H1 (cell line): ENCODE results near the gene CACNA1C. TPM values are rescaled to one million over a fixed set of nuclear protein-coding genes. Genes with fewer than 3 reads are reported as not detected.

Source experiments
- CTCF ChIA-PET: fragments of 300-600 bp; sonication (Branson Sonifier 250); formaldehyde crosslinking; loops from one replicate; lab custom pipeline; 2021; ENCODE audit not compliant: partially characterized antibody; lab: Charles Lee
- POLR2A ChIA-PET: fragments of 300-600 bp; sonication (Branson Sonifier 250); formaldehyde crosslinking; loops from one replicate; lab custom pipeline; 2021; ENCODE audit warnings: inconsistent platforms; ENCODE audit not compliant: partially characterized antibody; lab: Charles Lee
- DNase-seq, 2 experiments: peaks; one replicate each; pipeline versions ENCODE4 v3.0.0 to v3.0.0-alpha.2; 2010 to 2022; ENCODE audit warnings: low spot score in 2 of 2, low read depth in 1 of 2, mixed read lengths in 1 of 2
- FAIRE-seq: peaks from 2 replicates; lab custom pipeline; 2011; peaks lifted over from hg19 to GRCh38; lab: Jason Lieb, UNC
- H2AFZ ChIP-seq: 2 replicates; pipeline ENCODE4 v1.8.1; 2012; ENCODE audit warnings: low read length, inconsistent platforms
- H2AK5ac ChIP-seq: 2 replicates; pipeline ENCODE4 v1.6.1; 2013; ENCODE audit warnings: low read depth, low read length
- H2BK120ac ChIP-seq: replicated peaks from 2 replicates; pipeline ENCODE3; 2013; ENCODE audit warnings: low read depth, low read length, inconsistent platforms
- H2BK12ac ChIP-seq: 2 replicates; pipeline ENCODE4 v1.6.1; 2013; ENCODE audit warnings: low read depth, low read length
- H2BK15ac ChIP-seq: 2 replicates; pipeline ENCODE4 v1.6.1; 2013; ENCODE audit warnings: low read length
- H2BK20ac ChIP-seq: 2 replicates; pipeline ENCODE4 v1.6.1; 2013; ENCODE audit warnings: low read length
- H2BK5ac ChIP-seq: 2 replicates; pipeline ENCODE4 v1.6.1; 2013; ENCODE audit warnings: low read depth, low read length
- H3K14ac ChIP-seq: 2 replicates; pipeline ENCODE4 v1.6.1; 2013; ENCODE audit warnings: inconsistent platforms; ENCODE audit not compliant: insufficient read length
- H3K18ac ChIP-seq: 2 replicates; pipeline ENCODE4 v1.6.1; 2013; ENCODE audit warnings: low read length; ENCODE audit errors: extremely low read depth
- H3K23ac ChIP-seq: 2 replicates; pipeline ENCODE4 v1.6.1; 2013; ENCODE audit warnings: inconsistent platforms; ENCODE audit not compliant: insufficient read length
- H3K23me2 ChIP-seq: 2 replicates; pipeline ENCODE4 v1.6.1; 2013; ENCODE audit warnings: low read depth, low read length
- H3K27ac ChIP-seq: 2 replicates; pipeline ENCODE4 v1.6.1; 2011; ENCODE audit warnings: low read depth, low read length, inconsistent platforms
- H3K27me3 ChIP-seq, 4 experiments: replicated peaks in 1 of 4; 1 replicate in 1 of 4; 2 replicates in 3 of 4; pipeline versions ENCODE4 v1.6.1 to v1.8.1; 2011 to 2013; ENCODE audit warnings: low read length in 3 of 4, mild to moderate bottlenecking in 3 of 4, inconsistent platforms in 2 of 4, mixed read lengths in 2 of 4, moderate library complexity in 1 of 4; ENCODE audit not compliant: control insufficient read depth in 3 of 4, insufficient read depth in 3 of 4; ENCODE audit errors: extremely low read depth in 1 of 4
- H3K36me3 ChIP-seq, 4 experiments: 2 replicates each; pipeline versions ENCODE4 v1.6.1 to v1.8.1; 2011 to 2013; ENCODE audit warnings: mild to moderate bottlenecking in 4 of 4, low read length in 3 of 4, moderate library complexity in 2 of 4, control low read depth in 1 of 4, inconsistent platforms in 1 of 4; ENCODE audit not compliant: insufficient read depth in 4 of 4, control insufficient read depth in 2 of 4
- H3K4ac ChIP-seq: replicated peaks from 2 replicates; pipeline ENCODE3; 2013; ENCODE audit warnings: low read length, low read depth, mixed read lengths, inconsistent platforms; ENCODE audit not compliant: insufficient read length
- H3K4me1 ChIP-seq, 4 experiments: replicated peaks in 1 of 4; 1 replicate in 1 of 4; 2 replicates in 3 of 4; pipeline versions ENCODE4 v1.6.1 to v1.8.1; 2011 to 2013; ENCODE audit warnings: low read length in 3 of 4, inconsistent platforms in 2 of 4, mixed read lengths in 1 of 4; ENCODE audit not compliant: insufficient read depth in 4 of 4, control insufficient read depth in 3 of 4
- H3K4me2 ChIP-seq, 2 experiments: 2 replicates each; pipeline versions ENCODE4 v1.6.1 to v1.8.1; 2011 to 2013; ENCODE audit warnings: low read depth in 2 of 2, low read length in 2 of 2, control low read depth in 1 of 2, inconsistent platforms in 1 of 2, mild to moderate bottlenecking in 1 of 2; ENCODE audit not compliant: insufficient read depth in 1 of 2
- H3K4me3 ChIP-seq, 4 experiments: fragments of 200-600, 300-600 bp in 1 of 4; sonication (generic), shearing (Covaris generic), sonication (Bioruptor Twin) in 1 of 4; 2 replicates each; pipeline versions ENCODE4 v1.5.1 to v1.8.1; 2011 to 2016; ENCODE audit warnings: low read length in 4 of 4, low read depth in 3 of 4, control low read depth in 2 of 4, inconsistent platforms in 2 of 4, mild to moderate bottlenecking in 2 of 4, mixed read lengths in 1 of 4, moderate library complexity in 1 of 4; ENCODE audit not compliant: insufficient read depth in 2 of 4; ENCODE audit errors: extremely low read depth in 1 of 4
- H3K56ac ChIP-seq: replicated peaks from 2 replicates; pipeline ENCODE3; 2013; ENCODE audit warnings: low read depth, mild to moderate bottlenecking, mixed read lengths, low read length, inconsistent platforms; ENCODE audit not compliant: insufficient read length
- H3K79me1 ChIP-seq: 2 replicates; pipeline ENCODE4 v1.6.1; 2013; ENCODE audit warnings: low read depth, low read length, control low read depth
- H3K79me2 ChIP-seq, 2 experiments: 2 replicates each; pipeline versions ENCODE4 v1.6.1 to v1.8.1; 2012 to 2013; ENCODE audit warnings: low read length in 2 of 2, mild to moderate bottlenecking in 2 of 2, inconsistent platforms in 1 of 2; ENCODE audit not compliant: insufficient read depth in 2 of 2, control insufficient read depth in 1 of 2
- H3K9ac ChIP-seq, 4 experiments: replicated peaks in 1 of 4; 1 replicate in 1 of 4; 2 replicates in 3 of 4; pipeline versions ENCODE4 v1.6.1 to v1.8.1; 2011 to 2013; ENCODE audit warnings: low read depth in 3 of 4, low read length in 3 of 4, control low read depth in 2 of 4, mild to moderate bottlenecking in 2 of 4, moderate library complexity in 2 of 4, inconsistent platforms in 1 of 4; ENCODE audit errors: extremely low read depth in 1 of 4
- H3K9me3 ChIP-seq, 2 experiments: 2 replicates each; pipeline versions ENCODE4 v1.6.1 to v1.8.1; 2012 to 2013; ENCODE audit warnings: mild to moderate bottlenecking in 2 of 2, moderate library complexity in 2 of 2, control low read depth in 1 of 2, inconsistent platforms in 1 of 2, low read depth in 1 of 2, low read length in 1 of 2, mixed read lengths in 1 of 2; ENCODE audit not compliant: insufficient read depth in 2 of 2
- H4K20me1 ChIP-seq, 2 experiments: replicated peaks in 1 of 2; 2 replicates each; pipeline versions ENCODE3 to v1.8.1; 2011 to 2013; ENCODE audit warnings: inconsistent platforms in 2 of 2, low read length in 2 of 2, mild to moderate bottlenecking in 1 of 2; ENCODE audit not compliant: insufficient read depth in 2 of 2, control insufficient read depth in 1 of 2
- H4K5ac ChIP-seq: 2 replicates; pipeline ENCODE4 v1.6.1; 2013; ENCODE audit warnings: low read length, low read depth, mixed read lengths, inconsistent platforms; ENCODE audit not compliant: insufficient read length
- H4K8ac ChIP-seq: 2 replicates; pipeline ENCODE4 v1.8.0; 2013; ENCODE audit warnings: mild to moderate bottlenecking, moderate library complexity, low read length, inconsistent platforms; ENCODE audit not compliant: insufficient read depth; ENCODE audit errors: extremely low read depth
- H4K91ac ChIP-seq: replicated peaks from 2 replicates; pipeline ENCODE3; 2013; ENCODE audit warnings: low read length, mixed read lengths, inconsistent platforms; ENCODE audit not compliant: insufficient read length
- BACH1 ChIP-seq: IDR thresholded peaks from 2 replicates; pipeline ENCODE4 v1.6.1; 2012; ENCODE audit warnings: low read length, improper control_type of control experiment
- CBX8 ChIP-seq: fragments of 300-800, 300-1000 bp; sonication (generic); IDR thresholded peaks from 2 replicates; pipeline ENCODE4 v1.7.1; 2016; ENCODE audit warnings: low read depth, low read length, borderline replicate concordance
- CREB1 ChIP-seq: IDR thresholded peaks from 2 replicates; pipeline ENCODE4 v1.6.1; 2012; ENCODE audit warnings: inconsistent platforms
- E2F6 ChIP-seq: IDR thresholded peaks from 2 replicates; pipeline ENCODE4 v1.6.1; 2012; ENCODE audit warnings: inconsistent platforms
- EP300 ChIP-seq, 2 experiments: IDR thresholded peaks; 1 replicate in 1 of 2; 2 replicates in 1 of 2; pipeline ENCODE4 v1.6.1; 2011 to 2012; ENCODE audit warnings: low read depth in 2 of 2, low read length in 2 of 2, mild to moderate bottlenecking in 2 of 2, borderline replicate concordance in 1 of 2, inconsistent platforms in 1 of 2, moderate library complexity in 1 of 2
- PHF8 ChIP-seq: fragments of 200-600 bp; sonication (generic); conservative IDR thresholded peaks from 2 replicates; pipeline ENCODE4 v1.7.1; 2012; ENCODE audit warnings: low read depth, mild to moderate bottlenecking, inconsistent platforms, low read length, moderate library complexity
- SAP30 ChIP-seq: fragments of 300-600 bp; sonication (generic); IDR thresholded peaks from 2 replicates; pipeline ENCODE4 v1.7.1; 2012; ENCODE audit warnings: low read length, moderate library complexity, mild to moderate bottlenecking, inconsistent platforms; ENCODE audit not compliant: insufficient read depth, insufficient replicate concordance
- TAF7 ChIP-seq: optimal IDR thresholded peaks from 2 replicates; pipeline ENCODE3; 2011; ENCODE audit warnings: low read depth, mild to moderate bottlenecking, inconsistent platforms, low read length, moderate library complexity, borderline replicate concordance
- WGBS, 2 experiments: shearing (Covaris generic) in 1 of 2; methylation state at CpG; one replicate each; pipeline versions ENCODE4 v1.1.6 to v1.1.7; 2013 to 2015; ENCODE audit warnings: low lambda C conversion rate in 2 of 2, mixed read lengths in 2 of 2, inconsistent platforms in 1 of 2, low coverage in 1 of 2, missing lambda C conversion rate in 1 of 2; ENCODE audit not compliant: insufficient replicate concordance in 2 of 2, insufficient coverage in 1 of 2, insufficient read length in 1 of 2; ENCODE audit errors: extremely low coverage in 1 of 2, missing lambda C conversion rate in 1 of 2; 5-methylcytosine and 5-hydroxymethylcytosine counted together
- polyA plus RNA-seq, 7 experiments: library from polyadenylated mRNA; depleted of rRNA in 3 of 7; stranded (reverse) in 5 of 7; unstranded in 2 of 7; fragments of >200 nt in 5 of 7; fragments of 200-250 nt in 2 of 7; gene quantifications; 1 replicate in 5 of 7; 2 replicates in 1 of 7; 4 replicates in 1 of 7; pipeline versions ENCODE4 v1.2.1 to v1.2.3, GENCODE V29; 2011 to 2013; ENCODE audit warnings: missing spikeins in 2 of 7, mixed read lengths in 2 of 7
- total RNA-seq: library from RNA; stranded (reverse); fragmentation: NEBNext Ultra II Directional; extraction: Animal tissue kit (Norgen Biotek cat#: 25700); gene quantifications from 2 replicates; pipeline ENCODE4 v1.2.1, GENCODE V29; 2021

The CACNA1C gene
- total and polyA plus RNA-seq, 2 of the 8 experiments (the other 6 are each of a cell fraction or from before 2014, with no cell fraction given): 1.3 TPM

DNA sequence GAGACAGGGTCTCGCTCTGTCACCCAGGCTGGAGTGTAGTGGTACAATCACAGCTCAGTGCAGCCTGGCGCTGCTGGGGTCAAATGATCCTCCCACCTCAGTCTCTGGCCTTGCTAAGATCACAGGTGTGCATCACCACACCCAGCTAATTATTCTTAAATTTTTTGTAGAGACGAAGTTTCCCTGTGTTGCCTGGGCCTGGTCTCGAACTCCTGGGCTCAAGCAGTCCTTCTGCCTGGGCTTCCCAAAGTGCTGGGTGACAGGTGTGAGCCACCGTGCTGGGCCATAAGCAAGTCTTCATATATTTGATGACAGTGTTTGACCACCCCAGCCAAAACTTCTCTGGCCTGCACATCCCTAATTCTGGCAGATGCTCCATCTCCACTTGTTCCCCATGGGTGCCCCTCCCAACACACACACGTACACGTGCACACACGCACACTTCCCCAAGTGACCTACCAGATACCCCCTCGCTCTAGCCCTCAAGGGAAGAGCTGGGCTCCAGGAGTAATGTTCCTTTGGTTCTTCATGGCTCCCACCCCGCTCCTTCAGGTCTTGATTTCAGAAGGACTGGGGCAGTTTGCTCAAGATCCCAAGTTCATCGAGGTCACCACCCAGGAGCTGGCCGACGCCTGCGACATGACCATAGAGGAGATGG lies 637.7 kb downstream of the CACNA1C start:
- Histone ChIP-seq H3K9ac (peak overlapping the region in 1 of 4 experiments; percentile 43; a peak in 2 of 7 replicates), H3K4me2 (peak overlapping the region; percentile 66 to 90), H2BK5ac (no peak overlapping the region), H3K79me1 (no peaks in the 10 kb centered on the region), H3K23ac (no peak overlapping the region), H3K4ac (no peak overlapping the region), H3K27ac (no peak overlapping the region), H3K18ac (no peak overlapping the region; the same call in 1 of the 2 replicates), H2BK120ac (no peak overlapping the region), H3K56ac (no peak overlapping the region), H3K27me3 (peaks cover 0 to 7% (median 6%) of the 10 kb centered on the region in 4 experiments; a peak in 3 of 7 replicates), H3K23me2 (peaks cover 9% of the 10 kb centered on the region; the same call in 1 of the 2 replicates), H2AK5ac (no peak overlapping the region), H4K20me1 (no peaks in the 10 kb centered on the region), H2AFZ (peak overlapping the region; percentile 91; the same call in 1 of the 2 replicates), H2BK20ac (no peak overlapping the region), H3K14ac (no peak overlapping the region), H3K4me1 (peaks cover 0 to 8% (median 4%) of the 10 kb centered on the region in 4 experiments; a peak in 4 of 7 replicates), H2BK15ac (peak overlapping the region; percentile 10; the same call in 1 of the 2 replicates), H3K36me3 (no peaks in the 10 kb centered on the region), H4K91ac (peak overlapping the region; percentile 86), H4K5ac (no peak overlapping the region), H3K4me3 (peak overlapping the region; percentile 54 to 82 (median 62)), H4K8ac (no peak overlapping the region; the same call in 1 of the 2 replicates), H2BK12ac (0 out of 2 replicates have a peak overlapping the region, but pooled peaks have one; percentile 6), H3K79me2 (no peaks in the 10 kb centered on the region), H3K9me3 (no peaks in the 10 kb centered on the region)
- ChIA-PET CTCF (interaction anchor here (0.6 to 4.6 kb wide), 12 partner anchors 10 to 908 kb away, joined by 3 to 32 read pairs (median 4); no protein-coding TSS in a partner anchor), POLR2A (interaction anchor here (0.6 to 2.4 kb wide), 6 partner anchors 8 to 123 kb away, joined by 3 to 17 read pairs (median 4); partner anchors contain the start of gene FKBP4)
- no peak for FAIRE-seq
- no peak for DNase-seq
- WGBS, 2 experiments: 66% methylated on average over 14 of the region's 14 CpGs; no CpG with 5 or more reads in 1 of the 2 experiments
- TF ChIP-seq CBX8 (no peak), EP300 (IDR thresholded peaks at IDR 0.05; ENCODE audit: borderline replicate concordance in 1 of 2, low read depth in 2 of 2, low read length in 2 of 2) (no peak), BACH1 (no peak), TAF7 (peak; percentile 8), PHF8 (no peak; the same call in 1 of the 2 replicates), E2F6 (no peak), CREB1 (no peak), SAP30 (peak; percentile 22)
